HCT116 (cell line): ENCODE results near the gene ARHGEF12. TPM values are rescaled to one million over a fixed set of nuclear protein-coding genes. Genes with fewer than 3 reads are reported as not detected.

Experiments used
- ATAC-seq: fragments of 200-7000 bp; cut with Tn5 transposase; 2 replicates; pipeline ENCODE4 v1.9.1; 2020; ENCODE audit warnings: mild to moderate bottlenecking, moderate library complexity
- BruUV-seq: library from RNA; stranded (reverse); fragments of 400-500 nt; replicated peaks from 2 replicates; lab custom pipeline; 2021; lab: Mats Ljungman, UMichigan
- CTCF ChIA-PET: fragments of 300-600 bp; sonication (Branson Sonifier 250); formaldehyde crosslinking; loops from one replicate; lab custom pipeline; 2021; ENCODE audit warnings: antibody characterized with exemption; lab: Charles Lee
- POLR2A ChIA-PET: fragments of 300-600, 350-600 bp; sonication (Branson Sonifier 250); formaldehyde crosslinking; loops from one replicate; lab custom pipeline; 2021; ENCODE audit warnings: antibody characterized with exemption; lab: Charles Lee
- RAD21 ChIA-PET, 2 experiments: fragments of 300-600 bp; sonication (Branson Sonifier 250); formaldehyde crosslinking; loops; one replicate each; lab custom pipeline; 2023; ENCODE audit warnings: low total read pairs in 2 of 2; ENCODE audit not compliant: uncharacterized antibody in 2 of 2, unreplicated experiment in 2 of 2, low non-redundant PET in 1 of 2; lab: Charles Lee
- DNase-seq: peaks from one replicate; pipeline ENCODE4 v3.0.0-alpha.2; 2010; ENCODE audit warnings: low read depth, low spot score
- H2AFZ ChIP-seq: fragments of 200-600 bp; shearing (Covaris generic), sonication (generic); 2 replicates; pipeline ENCODE4 v1.6.1; 2017; ENCODE audit warnings: low read depth, mixed run types, mixed read lengths, antibody characterized with exemption, low read length; ENCODE audit not compliant: poor library complexity, severe bottlenecking
- H3K27ac ChIP-seq: 2 replicates; pipeline ENCODE4 v1.5.1; 2012; ENCODE audit warnings: low read depth, low read length
- H3K27me3 ChIP-seq: fragments of 200-600 bp; sonication (generic); 2 replicates; pipeline ENCODE4 v1.6.1; 2016; ENCODE audit warnings: mixed run types, low read length, mixed read lengths; ENCODE audit not compliant: insufficient read depth
- H3K36me3 ChIP-seq, 2 experiments: fragments of 200-500 bp in 1 of 2; fragments of 200-600 bp in 1 of 2; sonication (Bioruptor generic) in 1 of 2; sonication (generic) in 1 of 2; 2 replicates each; pipeline versions ENCODE4 v1.5.1 to v1.6.1; 2014 to 2016; ENCODE audit warnings: low read length in 2 of 2, inconsistent platforms in 1 of 2, mixed read lengths in 1 of 2, mixed run types in 1 of 2; ENCODE audit not compliant: insufficient read depth in 2 of 2, control insufficient read depth in 1 of 2
- H3K4me1 ChIP-seq, 2 experiments: fragments of 200-600 bp in 1 of 2; sonication (generic) in 1 of 2; 2 replicates each; pipeline versions ENCODE4 v1.5.1 to v1.6.1; 2012 to 2017; ENCODE audit warnings: low read length in 2 of 2, inconsistent platforms in 1 of 2, mild to moderate bottlenecking in 1 of 2, mixed read lengths in 1 of 2, mixed run types in 1 of 2, moderate library complexity in 1 of 2; ENCODE audit not compliant: insufficient read depth in 2 of 2, control insufficient read depth in 1 of 2
- H3K4me2 ChIP-seq: fragments of 200-600 bp; sonication (generic); 2 replicates; pipeline ENCODE4 v1.6.1; 2017; ENCODE audit warnings: mixed run types, low read length, mixed read lengths
- H3K4me3 ChIP-seq, 2 experiments: fragments of 200-600 bp in 1 of 2; sonication (generic) in 1 of 2; replicated peaks in 1 of 2; 2 replicates each; pipeline ENCODE4 v1.5.1; 2011 to 2016; ENCODE audit warnings: low read length in 2 of 2, control low read depth in 1 of 2, low read depth in 1 of 2, mild to moderate bottlenecking in 1 of 2, mixed read lengths in 1 of 2, mixed run types in 1 of 2
- H3K79me2 ChIP-seq: fragments of 200-600 bp; sonication (generic); 2 replicates; pipeline ENCODE4 v1.6.1; 2017; ENCODE audit warnings: mild to moderate bottlenecking, mixed run types, low read length, moderate library complexity, mixed read lengths; ENCODE audit not compliant: insufficient read depth
- H3K9ac ChIP-seq: fragments of 200-600 bp; sonication (generic); 2 replicates; pipeline ENCODE4 v1.6.1; 2016; ENCODE audit warnings: low read length, mixed read lengths
- H3K9me2 ChIP-seq: fragments of 200-600 bp; sonication (generic), shearing (Covaris generic); 2 replicates; pipeline ENCODE4 v1.6.1; 2017; ENCODE audit warnings: mixed run types, mild to moderate bottlenecking, moderate library complexity; ENCODE audit not compliant: insufficient read depth
- H3K9me3 ChIP-seq, 2 experiments: fragments of 200-500 bp in 1 of 2; fragments of 200-600 bp in 1 of 2; sonication (Bioruptor generic) in 1 of 2; sonication (generic) in 1 of 2; 2 replicates each; pipeline ENCODE4 v1.6.1; 2014 to 2017; ENCODE audit warnings: low read length in 2 of 2, mixed read lengths in 2 of 2, inconsistent platforms in 1 of 2, low read depth in 1 of 2, mild to moderate bottlenecking in 1 of 2, mixed run types in 1 of 2, moderate library complexity in 1 of 2; ENCODE audit not compliant: control insufficient read depth in 1 of 2, insufficient read depth in 1 of 2
- H4K20me1 ChIP-seq: fragments of 200-600 bp; sonication (generic), shearing (Covaris generic); 2 replicates; pipeline ENCODE4 v1.6.1; 2017; ENCODE audit warnings: mixed run types, mild to moderate bottlenecking, moderate library complexity; ENCODE audit not compliant: insufficient read depth
- ATF3 ChIP-seq: IDR thresholded peaks from 2 replicates; pipeline ENCODE4 v1.6.1; 2012
- CBX3 ChIP-seq: IDR thresholded peaks from 2 replicates; pipeline ENCODE4 v1.6.1; 2012; ENCODE audit warnings: low read depth
- CEBPB ChIP-seq: IDR thresholded peaks from 2 replicates; pipeline ENCODE4 v1.6.1; 2012; ENCODE audit warnings: low read depth
- EGR1 ChIP-seq: IDR thresholded peaks from 2 replicates; pipeline ENCODE4 v1.6.1; 2012; ENCODE audit warnings: low read depth
- ELF1 ChIP-seq: IDR thresholded peaks from 2 replicates; pipeline ENCODE4 v1.6.1; 2012; ENCODE audit warnings: low read depth, borderline replicate concordance
- EZH2 ChIP-seq: fragments of 200-600 bp; sonication (generic); IDR thresholded peaks from 2 replicates; pipeline ENCODE4 v1.6.1; 2017; ENCODE audit warnings: antibody characterized with exemption, mixed run types
- JUND ChIP-seq: IDR thresholded peaks from 2 replicates; pipeline ENCODE4 v1.6.1; 2012
- MAX ChIP-seq: IDR thresholded peaks from 2 replicates; pipeline ENCODE4 v1.6.1; 2012
- POLR2A ChIP-seq: IDR thresholded peaks from 2 replicates; pipeline ENCODE4 v1.7.0; 2011; ENCODE audit warnings: borderline replicate concordance; ENCODE audit not compliant: insufficient read depth, insufficient read length; ENCODE audit errors: extremely low read depth
- POLR2AphosphoS5 ChIP-seq: IDR thresholded peaks from 2 replicates; pipeline ENCODE4 v1.6.1; 2011; ENCODE audit warnings: mild to moderate bottlenecking, low read depth, low read length, moderate library complexity
- SIN3A ChIP-seq: IDR thresholded peaks from 2 replicates; pipeline ENCODE4 v1.6.1; 2012; ENCODE audit warnings: low read depth
- SP1 ChIP-seq: IDR thresholded peaks from 2 replicates; pipeline ENCODE4 v1.6.1; 2012; ENCODE audit warnings: low read depth
- TCF7L2 ChIP-seq: IDR thresholded peaks from 2 replicates; pipeline ENCODE4 v1.7.0; 2011; ENCODE audit warnings: borderline replicate concordance, inconsistent platforms; ENCODE audit not compliant: insufficient read depth, insufficient read length; ENCODE audit errors: extremely low read depth
- YY1 ChIP-seq: IDR thresholded peaks from 2 replicates; pipeline ENCODE4 v1.6.1; 2011; ENCODE audit warnings: low read length, low read depth, moderate library complexity, mild to moderate bottlenecking; ENCODE audit not compliant: insufficient replicate concordance; ENCODE audit errors: extremely low read depth
- ZFX ChIP-seq: fragments of 450-650 bp; IDR thresholded peaks from 2 replicates; pipeline ENCODE4 v1.6.1; 2017
- intact Hi-C: fragments of 100-400 bp; cut with micrococcal nuclease; formaldehyde crosslinking; loops from 2 replicates; pipeline ENCODE4 v1.10.0; 2022
- total RNA-seq: library from RNA; stranded (reverse); gene quantifications from one replicate; pipeline ENCODE4 v1.2.1, GENCODE V29; 2021; ENCODE audit not compliant: unreplicated experiment
- TF ChIP-seq, protein P1 (sequence below): IDR thresholded peaks from 2 replicates; pipeline ENCODE4 v1.6.1; 2012; ENCODE audit warnings: low read depth

The ARHGEF12 gene
- total RNA-seq, 1 experiment from 2014 or later = 81.4 TPM

DNA sequence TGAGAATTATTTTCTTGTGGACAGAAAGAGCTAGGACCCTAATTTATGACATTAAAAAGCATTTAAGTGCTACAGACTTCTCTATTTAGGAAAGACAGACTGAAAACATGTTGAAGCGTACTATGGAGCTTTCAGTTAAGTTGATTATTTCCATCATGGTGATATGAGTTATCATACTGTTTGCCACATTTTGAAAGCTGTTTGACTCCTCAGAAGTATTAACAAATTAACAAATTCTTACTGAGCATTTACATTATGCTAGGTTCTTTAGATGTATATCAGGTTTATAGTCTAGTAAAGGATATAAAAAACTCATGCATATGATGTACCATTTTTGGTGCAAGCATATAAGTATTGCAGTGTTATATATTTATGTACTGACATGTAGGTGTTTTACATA is 50.1 kb downstream of the ARHGEF12 start:
- ATAC-seq (no peak), DNase-seq (no peak)
- intact Hi-C loops = no loop called here
- no TSS peak for BruUV-seq
- Histone ChIP-seq H3K4me3 (no peak overlapping the region), H3K36me3 (no peaks in the 10 kb centered on the region), H2AFZ (no peak overlapping the region), H3K4me1 (peaks cover 0 to 9% of the 10 kb centered on the region in 2 experiments; a peak in 3 of 4 replicates), H3K79me2 (peaks cover 98% of the 10 kb centered on the region), H3K27ac (no peak overlapping the region), H3K9me3 (no peaks in the 10 kb centered on the region), H3K9ac (no peak overlapping the region), H3K27me3 (no peaks in the 10 kb centered on the region), H4K20me1 (peaks cover 5% of the 10 kb centered on the region; the same call in 1 of the 2 replicates), H3K4me2 (no peak overlapping the region), H3K9me2 (no peaks in the 10 kb centered on the region)
- ChIA-PET CTCF (interaction anchor here (0.9 kb wide), 1 partner anchor 50 kb away, joined by 3 read pairs; the partner anchor contains the start of gene ARHGEF12), POLR2A (no interaction called here), RAD21 (no interaction called here)
- TF ChIP-seq CBX3 (no peak), ELF1 (no peak), SP1 (no peak), TCF7L2 (no peak)

GRCh38 chr11:120386774-120387371 is 50.7 kb downstream of the ARHGEF12 start:
- CTCF ChIA-PET = interaction anchor here (0.9 kb wide), 1 partner anchor 51 kb away, joined by 3 read pairs; the partner anchor contains the start of gene ARHGEF12
- H3K27me3 ChIP-seq = no peaks in the 10 kb centered on the region
- H3K9ac ChIP-seq = no peak overlapping the region
- no peak overlapping the region for H3K27ac ChIP-seq
- BruUV-seq = no TSS peak
- H3K9me3 ChIP-seq = no peaks in the 10 kb centered on the region
- POLR2A ChIA-PET = no interaction called here
- H3K4me3 ChIP-seq = no peak overlapping the region
- intact Hi-C loops = no loop called here
- ATAC-seq = no peak
- H3K9me2 ChIP-seq = no peaks in the 10 kb centered on the region
- RAD21 ChIA-PET = no interaction called here
- peaks cover 5% of the 10 kb centered on the region; the same call in 1 of the 2 replicates for H4K20me1 ChIP-seq
- H3K4me2 ChIP-seq = no peak overlapping the region
- no peak for DNase-seq
- H2AFZ ChIP-seq = no peak overlapping the region
- H3K79me2 ChIP-seq = peaks cover 98% of the 10 kb centered on the region
- H3K36me3 ChIP-seq = no peaks in the 10 kb centered on the region
- peaks cover 0 to 9% of the 10 kb centered on the region in 2 experiments; a peak in 3 of 4 replicates for H3K4me1 ChIP-seq
- no peak for TF ChIP-seq YY1
- no peak for TF ChIP-seq POLR2AphosphoS5
- TF ChIP-seq POLR2A = no peak
- TF ChIP-seq EZH2 = no peak
- TF ChIP-seq JUND = no peak
- TF ChIP-seq ZFX = no peak
- TF ChIP-seq EGR1 = no peak
- TF ChIP-seq MAX = no peak
- no peak for TF ChIP-seq TCF7L2
- no peak for TF ChIP-seq CBX3
- no peak for TF ChIP-seq ATF3
- no peak for TF ChIP-seq CEBPB
- TF ChIP-seq, protein P1, sequence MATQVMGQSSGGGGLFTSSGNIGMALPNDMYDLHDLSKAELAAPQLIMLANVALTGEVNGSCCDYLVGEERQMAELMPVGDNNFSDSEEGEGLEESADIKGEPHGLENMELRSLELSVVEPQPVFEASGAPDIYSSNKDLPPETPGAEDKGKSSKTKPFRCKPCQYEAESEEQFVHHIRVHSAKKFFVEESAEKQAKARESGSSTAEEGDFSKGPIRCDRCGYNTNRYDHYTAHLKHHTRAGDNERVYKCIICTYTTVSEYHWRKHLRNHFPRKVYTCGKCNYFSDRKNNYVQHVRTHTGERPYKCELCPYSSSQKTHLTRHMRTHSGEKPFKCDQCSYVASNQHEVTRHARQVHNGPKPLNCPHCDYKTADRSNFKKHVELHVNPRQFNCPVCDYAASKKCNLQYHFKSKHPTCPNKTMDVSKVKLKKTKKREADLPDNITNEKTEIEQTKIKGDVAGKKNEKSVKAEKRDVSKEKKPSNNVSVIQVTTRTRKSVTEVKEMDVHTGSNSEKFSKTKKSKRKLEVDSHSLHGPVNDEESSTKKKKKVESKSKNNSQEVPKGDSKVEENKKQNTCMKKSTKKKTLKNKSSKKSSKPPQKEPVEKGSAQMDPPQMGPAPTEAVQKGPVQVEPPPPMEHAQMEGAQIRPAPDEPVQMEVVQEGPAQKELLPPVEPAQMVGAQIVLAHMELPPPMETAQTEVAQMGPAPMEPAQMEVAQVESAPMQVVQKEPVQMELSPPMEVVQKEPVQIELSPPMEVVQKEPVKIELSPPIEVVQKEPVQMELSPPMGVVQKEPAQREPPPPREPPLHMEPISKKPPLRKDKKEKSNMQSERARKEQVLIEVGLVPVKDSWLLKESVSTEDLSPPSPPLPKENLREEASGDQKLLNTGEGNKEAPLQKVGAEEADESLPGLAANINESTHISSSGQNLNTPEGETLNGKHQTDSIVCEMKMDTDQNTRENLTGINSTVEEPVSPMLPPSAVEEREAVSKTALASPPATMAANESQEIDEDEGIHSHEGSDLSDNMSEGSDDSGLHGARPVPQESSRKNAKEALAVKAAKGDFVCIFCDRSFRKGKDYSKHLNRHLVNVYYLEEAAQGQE = no peak
- TF ChIP-seq ELF1 = no peak
- TF ChIP-seq SIN3A = no peak
